HUES6 (cell line): ENCODE data around the gene FAM3B.

Experiments used
- H3K27ac ChIP-seq: 2 replicates; pipeline ENCODE4 v1.7.0; 2013; ENCODE audit warnings: low read depth, mild to moderate bottlenecking, low read length, inconsistent platforms
- H3K27me3 ChIP-seq: 2 replicates; pipeline ENCODE4 v1.6.1; 2013; ENCODE audit warnings: low read length; ENCODE audit not compliant: control insufficient read depth, insufficient read depth
- H3K36me3 ChIP-seq: 2 replicates; pipeline ENCODE4 v1.6.1; 2013; ENCODE audit warnings: low read length; ENCODE audit not compliant: control insufficient read depth, insufficient read depth
- H3K4me1 ChIP-seq: 2 replicates; pipeline ENCODE4 v1.6.1; 2013; ENCODE audit warnings: low read length; ENCODE audit not compliant: control insufficient read depth, insufficient read depth
- H3K4me3 ChIP-seq: 2 replicates; pipeline ENCODE4 v1.5.1; 2013; ENCODE audit warnings: low read depth, low read length
- H3K9ac ChIP-seq: one replicate; pipeline ENCODE4 v1.6.1; 2013; ENCODE audit warnings: mild to moderate bottlenecking, low read length
- H3K9me3 ChIP-seq: 2 replicates; pipeline ENCODE4 v1.6.1; 2013; ENCODE audit warnings: low read depth, low read length; ENCODE audit not compliant: control insufficient read depth, insufficient read depth

The FAM3B gene

DNA sequence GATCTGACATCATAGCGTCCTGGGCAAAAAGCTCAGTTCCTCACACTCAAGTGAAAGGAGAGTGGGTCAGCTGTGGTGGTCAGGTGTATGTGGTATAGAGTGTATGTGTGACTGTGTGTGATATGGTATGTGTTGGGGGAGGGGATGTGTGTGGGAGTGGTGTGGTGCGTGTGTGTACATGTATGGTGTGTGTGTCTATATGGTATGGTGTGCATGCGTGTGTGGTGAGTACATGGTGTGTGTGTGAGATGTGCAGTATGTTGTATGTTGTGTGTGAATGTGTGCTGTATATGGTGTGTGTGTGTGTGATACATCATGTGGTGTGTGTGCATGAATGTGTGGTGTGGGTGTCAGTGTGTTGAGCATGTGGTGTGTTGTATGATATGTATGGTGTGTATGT, 20.9 kb downstream of the FAM3B start:
- Histone ChIP-seq H3K36me3 (no peaks in the 10 kb centered on the region), H3K27me3 (no peaks in the 10 kb centered on the region), H3K9me3 (peaks cover 42% of the 10 kb centered on the region), H3K4me1 (no peaks in the 10 kb centered on the region), H3K27ac (no peak overlapping the region), H3K4me3 (no peak overlapping the region), H3K9ac (no peak overlapping the region)

DNA sequence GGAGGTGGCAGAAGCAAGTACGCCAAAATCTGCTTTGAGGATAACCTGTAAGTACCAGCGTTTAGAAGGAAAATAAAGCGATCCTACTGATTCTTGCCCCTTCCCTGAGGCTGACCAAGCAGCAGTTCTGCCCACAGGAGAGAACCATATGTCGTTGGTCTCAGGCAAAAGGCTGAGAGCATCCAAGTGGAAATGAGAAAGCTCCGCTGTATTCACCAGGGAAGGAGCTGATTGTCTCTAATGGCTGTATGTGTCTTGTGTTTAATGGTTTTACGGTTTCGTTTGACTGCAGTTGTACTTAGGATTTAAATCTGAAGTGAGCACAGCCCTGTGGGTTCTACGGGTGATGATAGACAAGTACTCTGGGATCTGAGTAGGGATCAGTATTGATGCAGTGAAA, 21.9 kb downstream of the FAM3B start:
- Histone ChIP-seq H3K27ac (no peak overlapping the region), H3K4me1 (no peaks in the 10 kb centered on the region), H3K9ac (no peak overlapping the region), H3K4me3 (no peak overlapping the region), H3K27me3 (no peaks in the 10 kb centered on the region), H3K9me3 (peaks cover 41% of the 10 kb centered on the region), H3K36me3 (no peaks in the 10 kb centered on the region)

GRCh38 chr21:41342035-41342434, 25.4 kb downstream of the FAM3B start:
- Histone ChIP-seq H3K4me3 (no peak overlapping the region), H3K27ac (no peak overlapping the region), H3K27me3 (no peaks in the 10 kb centered on the region), H3K9me3 (peaks cover 15% of the 10 kb centered on the region; the same call in 1 of the 2 replicates), H3K4me1 (no peaks in the 10 kb centered on the region), H3K9ac (no peak overlapping the region), H3K36me3 (no peaks in the 10 kb centered on the region)

DNA sequence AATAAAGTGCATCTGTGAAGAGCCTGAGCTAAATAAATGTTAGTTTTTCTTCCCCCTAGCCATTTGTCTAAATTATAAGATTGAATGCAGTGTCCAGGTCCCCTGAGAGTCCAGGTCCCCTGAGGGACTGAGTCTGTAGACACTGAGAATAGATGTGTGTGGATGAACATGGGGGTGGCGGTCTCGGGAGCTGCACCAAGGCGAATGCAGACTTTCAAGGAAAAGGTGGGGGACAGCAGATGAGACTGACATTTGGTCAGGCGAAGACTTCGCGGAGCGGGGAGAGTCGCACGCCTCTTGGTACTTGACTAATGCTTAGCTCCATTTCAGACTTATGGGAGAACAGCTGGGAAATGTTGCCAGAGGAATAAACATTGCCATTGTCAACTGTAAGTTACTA, 27.5 kb downstream of the FAM3B start:
- H3K9me3 ChIP-seq, result peaks cover 15% of the 10 kb centered on the region; the same call in 1 of the 2 replicates
- no peak overlapping the region for H3K9ac ChIP-seq
- no peak overlapping the region for H3K4me3 ChIP-seq
- H3K27ac ChIP-seq, result no peak overlapping the region
- no peaks in the 10 kb centered on the region for H3K36me3 ChIP-seq
- no peaks in the 10 kb centered on the region for H3K4me1 ChIP-seq
- H3K27me3 ChIP-seq, result no peaks in the 10 kb centered on the region

DNA sequence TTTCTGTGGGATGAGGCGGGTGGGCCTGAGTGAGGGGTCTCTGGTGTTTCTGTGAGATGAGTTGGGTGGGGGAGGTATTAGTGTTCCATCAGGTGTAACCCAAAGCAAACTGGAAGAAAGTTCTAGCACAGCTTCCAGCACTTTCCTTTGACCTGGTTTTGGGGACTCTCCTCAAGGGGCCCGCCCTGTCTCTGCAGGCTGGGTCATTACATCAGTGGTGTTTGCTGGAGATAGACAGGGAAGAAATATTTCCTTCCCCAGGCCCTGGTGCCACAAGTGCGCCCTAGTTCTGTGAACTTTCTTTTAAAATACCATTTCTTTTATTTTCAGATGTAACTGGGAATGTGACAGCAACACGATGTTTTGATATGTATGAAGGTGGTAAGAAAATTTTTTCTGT, 28.8 kb downstream of the FAM3B start:
- H3K27me3 ChIP-seq, result no peaks in the 10 kb centered on the region
- H3K36me3 ChIP-seq, result no peaks in the 10 kb centered on the region
- H3K4me1 ChIP-seq, result no peaks in the 10 kb centered on the region
- no peak overlapping the region for H3K9ac ChIP-seq
- H3K9me3 ChIP-seq, result peaks cover 15% of the 10 kb centered on the region; the same call in 1 of the 2 replicates
- H3K4me3 ChIP-seq, result no peak overlapping the region
- H3K27ac ChIP-seq, result no peak overlapping the region

DNA sequence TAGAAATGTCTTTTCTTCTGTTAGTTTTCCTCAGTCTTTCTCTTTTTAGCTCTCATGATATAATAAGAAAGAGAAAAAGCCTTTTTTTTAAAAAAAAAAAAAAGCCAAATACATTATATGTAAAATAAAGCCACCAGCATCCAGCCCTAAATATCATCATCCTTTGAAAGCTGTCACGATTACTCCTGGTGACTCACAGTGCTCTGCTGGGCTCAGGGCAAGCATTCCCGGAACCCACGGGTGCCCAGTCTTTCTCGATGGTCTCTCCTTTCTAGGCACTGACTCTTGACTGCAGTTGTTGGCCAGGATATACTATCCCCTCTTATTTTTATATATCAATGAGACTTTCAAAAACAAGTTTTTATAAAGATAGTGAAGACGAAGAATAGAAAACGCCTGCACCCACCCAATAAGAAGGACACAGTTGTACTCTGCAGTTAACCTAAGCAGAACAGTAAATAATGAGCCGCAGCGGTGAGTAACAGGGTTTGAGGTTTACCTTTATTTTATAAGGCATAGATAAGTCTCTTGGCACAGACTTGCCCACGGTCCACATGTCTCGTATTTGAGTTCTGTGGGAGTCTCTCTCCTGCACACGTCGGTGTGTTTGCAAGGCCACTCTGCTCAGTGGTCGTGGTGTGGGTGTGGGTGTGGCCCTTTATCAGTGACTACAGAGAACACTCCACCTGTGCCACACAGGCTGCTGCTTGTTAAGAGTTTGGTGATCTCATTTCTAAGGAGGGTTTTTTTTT, 29.5 kb downstream of the FAM3B start:
- Histone ChIP-seq H3K9ac (no peak overlapping the region), H3K4me3 (no peak overlapping the region), H3K27me3 (no peaks in the 10 kb centered on the region), H3K27ac (no peak overlapping the region), H3K9me3 (peaks cover 15% of the 10 kb centered on the region; the same call in 1 of the 2 replicates), H3K4me1 (no peaks in the 10 kb centered on the region), H3K36me3 (no peaks in the 10 kb centered on the region)

GRCh38 chr21:41346758-41347157, 30.2 kb downstream of the FAM3B start:
- Histone ChIP-seq H3K27me3 (no peaks in the 10 kb centered on the region), H3K36me3 (no peaks in the 10 kb centered on the region), H3K4me1 (no peaks in the 10 kb centered on the region), H3K4me3 (no peak overlapping the region), H3K27ac (no peak overlapping the region), H3K9ac (no peak overlapping the region), H3K9me3 (peaks cover 9% of the 10 kb centered on the region; the same call in 1 of the 2 replicates)

GRCh38 chr21:41348434-41348833, 31.8 kb downstream of the FAM3B start:
- Histone ChIP-seq H3K4me1 (no peaks in the 10 kb centered on the region), H3K9me3 (no peaks in the 10 kb centered on the region), H3K27ac (no peak overlapping the region), H3K27me3 (no peaks in the 10 kb centered on the region), H3K9ac (no peak overlapping the region), H3K4me3 (no peak overlapping the region), H3K36me3 (no peaks in the 10 kb centered on the region)

DNA sequence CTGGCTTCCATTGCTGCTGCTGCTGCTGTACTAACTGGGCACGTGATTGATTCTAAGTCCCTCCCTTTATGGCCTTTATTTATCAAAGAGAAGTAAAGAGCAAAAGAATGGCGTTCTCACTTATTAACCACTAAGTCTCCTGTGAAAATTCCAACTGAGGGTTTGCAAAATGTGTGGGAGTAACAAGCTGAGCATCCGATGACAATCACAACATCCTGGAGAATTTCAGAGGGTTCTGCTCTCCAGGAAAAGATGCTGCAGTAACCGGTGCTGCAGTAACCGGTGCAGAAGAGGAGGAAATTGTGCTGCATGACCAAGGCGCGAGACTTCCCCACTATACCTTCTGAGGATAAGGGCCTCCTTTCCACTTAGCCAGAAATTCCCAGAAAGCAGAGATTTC, 32.5 kb downstream of the FAM3B start:
- Histone ChIP-seq H3K4me3 (no peak overlapping the region), H3K9ac (no peak overlapping the region)

DNA sequence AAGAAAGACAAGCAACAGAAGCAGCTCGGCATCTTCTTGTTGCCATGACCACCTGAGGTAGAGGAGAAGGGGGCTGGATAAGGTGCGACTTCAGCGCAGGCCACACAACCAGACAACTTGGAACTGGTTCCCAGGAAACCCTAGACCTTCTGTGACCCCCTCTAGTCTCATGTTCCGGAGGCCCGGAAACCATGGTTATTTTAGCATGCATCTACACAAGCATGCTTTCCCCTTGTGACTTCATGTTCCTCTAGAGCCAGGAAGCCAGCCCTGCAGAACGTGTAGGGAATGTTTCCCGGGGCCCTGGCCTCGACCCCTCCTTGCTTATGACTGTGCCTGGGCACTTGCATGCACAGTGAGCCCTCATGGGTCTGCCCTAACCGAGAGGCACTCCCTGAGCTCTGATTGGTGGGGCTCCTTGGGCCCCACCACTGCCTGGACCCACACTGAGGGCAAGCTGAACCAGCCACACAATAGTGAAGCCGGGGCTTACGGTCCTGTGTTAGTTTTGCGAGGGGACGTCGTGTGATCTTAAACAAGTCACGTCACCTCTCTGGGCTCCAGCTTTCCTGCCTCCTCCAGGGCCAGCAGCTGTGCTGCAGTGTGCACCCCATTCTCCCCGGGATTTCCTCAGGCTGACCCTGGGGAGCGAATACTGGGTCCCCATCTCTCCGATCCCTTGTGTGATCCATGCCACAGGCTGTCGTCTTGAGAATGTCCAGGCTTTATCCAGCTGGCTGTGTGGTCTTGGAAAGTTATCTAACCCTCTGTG, 33.2 kb downstream of the FAM3B start:
- H3K4me1 ChIP-seq, result no peaks in the 10 kb centered on the region
- no peaks in the 10 kb centered on the region for H3K27me3 ChIP-seq
- no peaks in the 10 kb centered on the region for H3K36me3 ChIP-seq
- H3K9ac ChIP-seq, result no peak overlapping the region
- H3K9me3 ChIP-seq, result no peaks in the 10 kb centered on the region
- no peak overlapping the region for H3K27ac ChIP-seq
- H3K4me3 ChIP-seq, result no peak overlapping the region

More for the DNA sequence above, 32.5 kb downstream of the FAM3B start:
- H3K27ac ChIP-seq, result no peak overlapping the region
- no peaks in the 10 kb centered on the region for H3K4me1 ChIP-seq
- H3K27me3 ChIP-seq, result no peaks in the 10 kb centered on the region
- no peaks in the 10 kb centered on the region for H3K9me3 ChIP-seq
- no peaks in the 10 kb centered on the region for H3K36me3 ChIP-seq

- Histone ChIP-seq H3K27ac (no peak overlapping the region), H3K36me3 (no peaks in the 10 kb centered on the region), H3K4me3 (no peak overlapping the region), H3K4me1 (no peaks in the 10 kb centered on the region), H3K9me3 (no peaks in the 10 kb centered on the region), H3K9ac (no peak overlapping the region), H3K27me3 (no peaks in the 10 kb centered on the region)
These were observed 34.0 kb downstream of the FAM3B start for GRCh38 chr21:41350436-41351155.
